HUES64 (cell line): ENCODE data around the gene LCN10.
"Not testable (repeated sequence)": the region's sequence is repeated elsewhere in the genome, so short reads cannot be mapped to it uniquely, and the experiment has no call there.

ENCODE experiments used
- H3K27ac ChIP-seq: 2 replicates; pipeline ENCODE4 v1.7.0; 2013; ENCODE audit warnings: low read depth, low read length, inconsistent platforms
- H3K27me3 ChIP-seq: 2 replicates; pipeline ENCODE4 v1.6.1; 2013; ENCODE audit warnings: mild to moderate bottlenecking, low read length; ENCODE audit not compliant: insufficient read depth
- H3K36me3 ChIP-seq: 2 replicates; pipeline ENCODE4 v1.6.1; 2013; ENCODE audit warnings: mild to moderate bottlenecking, low read length; ENCODE audit not compliant: insufficient read depth
- H3K4me1 ChIP-seq: 2 replicates; pipeline ENCODE4 v1.6.1; 2013; ENCODE audit warnings: mild to moderate bottlenecking, low read length, moderate library complexity; ENCODE audit not compliant: insufficient read depth
- H3K4me3 ChIP-seq: 2 replicates; pipeline ENCODE4 v1.5.1; 2013; ENCODE audit warnings: mild to moderate bottlenecking, low read length, moderate library complexity
- H3K9ac ChIP-seq: 2 replicates; pipeline ENCODE4 v1.6.1; 2013; ENCODE audit warnings: mild to moderate bottlenecking, low read depth, low read length
- H3K9me3 ChIP-seq: 2 replicates; pipeline ENCODE4 v1.6.1; 2013; ENCODE audit warnings: low read depth, low read length; ENCODE audit not compliant: insufficient read depth
- WGBS: fragments of 150-250, 120-280 bp; methylation state at CpG from one replicate; pipeline ENCODE4 v1.1.7; 2013; ENCODE audit warnings: missing lambda C conversion rate; 5-methylcytosine and 5-hydroxymethylcytosine counted together

LCN10 gene

DNA sequence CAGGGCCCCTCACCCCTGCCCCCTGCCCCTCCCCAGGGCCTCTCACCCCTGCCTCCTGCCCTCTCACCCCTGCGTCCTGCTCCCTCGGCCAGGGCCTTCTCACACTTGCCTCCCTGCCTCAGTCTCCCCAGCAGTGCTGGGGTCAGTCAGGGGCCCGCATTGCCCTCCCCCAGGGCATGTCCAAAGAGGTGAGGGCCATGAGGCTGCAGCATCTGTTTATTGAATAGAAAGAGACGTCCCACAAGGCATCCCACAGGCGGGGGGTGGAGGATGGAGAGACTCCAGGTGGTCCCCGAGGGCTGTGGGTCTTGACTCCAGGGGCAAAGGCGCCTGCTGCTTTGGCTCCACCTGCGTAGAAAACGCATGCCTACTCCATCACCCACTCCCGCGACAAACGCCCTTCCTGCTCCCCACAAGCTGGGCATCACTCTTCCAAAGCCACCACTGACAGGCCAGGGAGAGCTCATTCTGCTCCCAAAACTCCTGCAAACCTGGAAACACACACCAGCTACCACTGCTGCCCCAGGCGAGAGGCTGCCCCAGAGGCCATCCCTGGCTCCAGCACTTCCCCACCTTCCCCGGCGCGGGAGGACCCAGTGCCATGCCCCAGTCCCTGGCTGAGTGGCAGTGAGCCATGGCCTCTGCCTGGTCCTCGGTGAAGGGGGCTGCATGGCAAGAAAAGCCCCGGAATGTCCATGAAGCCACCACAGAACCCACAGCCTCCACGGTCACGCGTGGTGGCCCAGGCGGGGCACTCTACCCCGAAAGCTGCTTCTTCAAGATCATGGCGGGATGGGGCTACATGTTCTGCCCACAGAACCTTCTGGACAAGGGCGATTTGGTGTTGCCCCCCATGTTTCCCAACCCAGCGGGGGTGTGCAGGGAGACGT, 16.9 kb upstream of the LCN10 start:
- Histone ChIP-seq H3K27me3 (no peaks in the 10 kb centered on the region), H3K4me1 (0 out of 2 replicates have a peak, but pooled peaks cover 5% of the 10 kb centered on the region), H3K4me3 (no peak overlapping the region), H3K9ac (no peak overlapping the region), H3K9me3 (no peaks in the 10 kb centered on the region), H3K27ac (no peak overlapping the region), H3K36me3 (no peaks in the 10 kb centered on the region)
- whole genome bisulfite sequencing, result 91% methylated on average over 27 of the region's 27 CpGs

DNA sequence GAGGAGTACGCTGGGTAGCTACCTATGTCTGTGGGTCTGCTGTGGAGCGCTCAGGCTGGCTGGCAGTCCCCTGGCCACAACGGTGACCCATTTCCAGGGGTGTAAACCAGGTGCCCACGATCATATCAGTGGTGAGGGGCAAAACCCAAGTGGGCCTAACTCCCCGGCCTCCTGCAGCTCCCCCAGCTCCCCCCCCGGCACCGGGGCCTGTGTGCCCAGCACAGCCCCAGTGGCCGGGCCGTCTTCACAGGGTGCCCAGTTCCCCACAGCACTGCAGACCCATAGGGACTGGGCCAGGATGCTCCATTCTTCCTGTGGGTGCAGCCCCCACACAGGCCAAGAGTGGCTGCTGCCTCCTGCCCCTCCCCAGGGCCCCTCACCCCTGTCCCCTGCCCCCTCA, 16.3 kb upstream of the LCN10 start:
- H3K9me3 ChIP-seq, result no peaks in the 10 kb centered on the region
- WGBS, result 89% methylated on average over 9 of the region's 9 CpGs
- no peaks in the 10 kb centered on the region for H3K27me3 ChIP-seq
- no peaks in the 10 kb centered on the region for H3K36me3 ChIP-seq
- no peak overlapping the region for H3K27ac ChIP-seq
- H3K9ac ChIP-seq, result no peak overlapping the region
- no peak overlapping the region for H3K4me3 ChIP-seq
- H3K4me1 ChIP-seq, result 0 out of 2 replicates have a peak, but pooled peaks cover 5% of the 10 kb centered on the region

DNA sequence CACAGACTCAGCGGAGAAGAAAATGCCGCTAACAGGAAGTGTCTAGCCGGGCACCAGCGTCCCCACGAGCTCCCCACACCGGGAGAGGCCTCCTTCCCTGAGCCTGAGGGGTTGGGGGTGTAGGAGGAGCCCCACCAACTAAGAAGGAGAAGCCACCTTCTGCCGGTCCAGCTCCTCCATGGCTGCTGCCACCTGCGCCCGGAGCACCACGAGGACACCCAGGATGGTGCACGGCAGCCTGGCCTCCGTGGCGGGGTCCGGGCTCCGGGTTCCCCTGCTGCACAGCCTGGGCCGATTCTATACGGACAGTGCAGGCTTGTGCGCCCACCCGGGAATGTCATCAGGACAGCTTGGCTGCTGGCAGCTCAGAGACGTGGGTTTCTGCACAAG, 15.0 kb upstream of the LCN10 start:
- no peaks in the 10 kb centered on the region for H3K36me3 ChIP-seq
- no peak overlapping the region for H3K27ac ChIP-seq
- H3K9ac ChIP-seq, result no peak overlapping the region
- WGBS, result 91% methylated on average over 20 of the region's 20 CpGs
- no peaks in the 10 kb centered on the region for H3K27me3 ChIP-seq
- H3K4me3 ChIP-seq, result no peak overlapping the region
- 0 out of 2 replicates have a peak, but pooled peaks cover 2% of the 10 kb centered on the region for H3K4me1 ChIP-seq
- no peaks in the 10 kb centered on the region for H3K9me3 ChIP-seq

DNA sequence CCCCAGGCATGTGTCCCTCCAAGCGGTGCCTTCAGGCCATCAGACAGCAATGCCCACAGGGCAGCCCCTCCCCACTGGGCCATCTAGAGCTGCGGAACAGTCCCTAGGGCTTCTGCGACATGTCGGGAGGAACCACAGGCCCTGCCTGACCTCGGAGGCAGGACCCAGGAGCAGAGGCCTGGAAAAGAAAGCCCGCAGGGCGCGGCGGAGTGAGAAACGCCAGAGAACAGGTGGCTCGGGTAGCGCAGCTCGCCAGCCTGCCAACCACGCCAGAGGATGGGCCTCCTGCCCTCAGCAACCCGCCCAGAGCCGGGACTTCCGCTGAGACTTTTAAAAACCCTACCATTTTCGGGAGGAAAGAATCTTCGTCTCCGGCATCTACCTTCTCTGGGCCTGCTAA, 14.6 kb upstream of the LCN10 start:
- Histone ChIP-seq H3K9me3 (no peaks in the 10 kb centered on the region), H3K36me3 (no peaks in the 10 kb centered on the region), H3K4me1 (0 out of 2 replicates have a peak, but pooled peaks cover 2% of the 10 kb centered on the region), H3K27ac (no peak overlapping the region), H3K4me3 (no peak overlapping the region), H3K27me3 (no peaks in the 10 kb centered on the region), H3K9ac (no peak overlapping the region)
- WGBS, result 89% methylated on average over 20 of the region's 20 CpGs

DNA sequence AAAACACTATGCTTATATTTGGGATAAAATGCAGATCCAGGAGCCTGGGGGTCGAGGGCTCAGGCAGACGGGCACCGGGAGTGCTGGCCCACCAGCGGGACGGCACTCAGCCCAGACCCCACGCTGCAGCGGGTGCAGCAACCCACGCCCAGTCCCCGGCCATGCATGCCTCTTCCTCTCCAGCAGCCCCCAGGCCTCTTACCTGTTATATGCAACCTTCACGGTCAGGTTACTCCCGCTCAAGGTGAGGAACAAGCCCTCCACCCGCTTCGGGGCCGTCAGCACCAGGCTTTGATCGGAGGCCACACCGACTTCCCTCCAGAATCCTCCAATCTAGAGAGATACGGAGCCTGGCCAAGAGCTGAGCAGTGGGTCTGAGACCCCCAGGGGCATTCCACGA, 14.1 kb upstream of the LCN10 start:
- 93% methylated on average over 18 of the region's 18 CpGs for WGBS

DNA sequence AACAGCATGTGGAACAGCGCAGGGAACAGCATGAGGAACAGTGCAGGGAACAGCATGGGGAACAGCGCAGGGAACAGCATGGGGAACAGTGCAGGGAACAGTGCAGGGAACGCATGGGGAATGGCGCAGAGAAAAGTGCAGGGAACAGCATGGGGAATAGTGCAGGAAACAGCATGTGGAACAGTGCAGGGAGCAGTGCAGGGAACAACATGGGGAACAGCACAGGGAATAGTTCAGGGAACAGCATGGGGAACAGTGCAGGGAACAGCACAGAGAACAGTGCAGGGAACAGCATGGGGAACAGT, 13.3 kb upstream of the LCN10 start:
- Histone ChIP-seq H3K4me1 (0 out of 2 replicates have a peak, but pooled peaks cover 2% of the 10 kb centered on the region), H3K9ac (no peak overlapping the region), H3K36me3 (no peaks in the 10 kb centered on the region), H3K9me3 (no peaks in the 10 kb centered on the region), H3K27ac (no peak overlapping the region), H3K27me3 (no peaks in the 10 kb centered on the region), H3K4me3 (no peak overlapping the region)
- WGBS, result 95% methylated on average over 4 of the region's 4 CpGs

More for the DNA sequence above, 14.1 kb upstream of the LCN10 start:
- H3K4me1 ChIP-seq, result 0 out of 2 replicates have a peak, but pooled peaks cover 2% of the 10 kb centered on the region
- H3K9me3 ChIP-seq, result no peaks in the 10 kb centered on the region
- H3K27me3 ChIP-seq, result no peaks in the 10 kb centered on the region
- no peaks in the 10 kb centered on the region for H3K36me3 ChIP-seq
- no peak overlapping the region for H3K4me3 ChIP-seq
- no peak overlapping the region for H3K9ac ChIP-seq
- H3K27ac ChIP-seq, result no peak overlapping the region

DNA sequence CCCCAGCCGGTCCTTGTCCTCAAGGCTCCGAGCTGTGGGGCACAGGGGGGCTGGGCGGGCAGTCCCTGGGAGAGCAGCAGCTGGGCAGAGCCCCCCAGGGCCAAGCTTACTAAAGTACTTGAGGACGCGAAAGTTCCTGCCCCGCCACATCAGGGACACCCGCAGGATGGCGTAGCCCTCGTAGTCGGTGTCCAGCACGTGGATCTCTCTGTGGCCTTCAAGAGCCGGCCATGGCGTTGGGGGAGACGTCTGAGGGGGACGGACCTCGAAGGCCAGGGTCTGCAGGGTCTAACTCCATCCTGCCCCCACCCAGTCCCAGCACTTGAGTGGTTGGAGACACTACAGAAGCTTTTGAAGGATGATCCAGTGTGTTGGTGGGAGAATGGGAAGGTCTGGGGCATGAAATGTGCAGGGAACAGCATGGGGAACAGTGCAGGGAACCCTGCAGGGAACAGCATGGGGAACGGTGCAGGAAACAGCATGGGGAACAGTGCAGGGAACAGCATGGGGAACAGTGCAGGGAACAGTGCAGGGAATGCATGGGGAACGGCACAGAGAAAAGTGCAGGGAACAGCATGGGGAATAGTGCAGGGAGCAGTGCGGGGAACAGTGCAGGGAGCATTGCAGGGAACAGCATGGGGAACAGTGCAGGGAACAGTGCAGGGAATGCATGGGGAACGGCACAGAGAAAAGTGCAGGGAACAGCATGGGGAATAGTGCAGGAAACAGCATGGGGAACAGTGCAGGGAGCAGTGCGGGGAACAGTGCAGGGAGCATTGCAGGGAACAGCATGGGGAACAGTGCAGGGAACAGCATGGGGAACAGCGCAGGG, 12.8 kb upstream of the LCN10 start:
- H3K9me3 ChIP-seq, H3K4me1 ChIP-seq, H3K27ac ChIP-seq, H3K9ac ChIP-seq, H3K36me3 ChIP-seq, H3K4me3 ChIP-seq, H3K27me3 ChIP-seq: not testable (repeated sequence)
- WGBS, result 92% methylated on average over 22 of the region's 22 CpGs

DNA sequence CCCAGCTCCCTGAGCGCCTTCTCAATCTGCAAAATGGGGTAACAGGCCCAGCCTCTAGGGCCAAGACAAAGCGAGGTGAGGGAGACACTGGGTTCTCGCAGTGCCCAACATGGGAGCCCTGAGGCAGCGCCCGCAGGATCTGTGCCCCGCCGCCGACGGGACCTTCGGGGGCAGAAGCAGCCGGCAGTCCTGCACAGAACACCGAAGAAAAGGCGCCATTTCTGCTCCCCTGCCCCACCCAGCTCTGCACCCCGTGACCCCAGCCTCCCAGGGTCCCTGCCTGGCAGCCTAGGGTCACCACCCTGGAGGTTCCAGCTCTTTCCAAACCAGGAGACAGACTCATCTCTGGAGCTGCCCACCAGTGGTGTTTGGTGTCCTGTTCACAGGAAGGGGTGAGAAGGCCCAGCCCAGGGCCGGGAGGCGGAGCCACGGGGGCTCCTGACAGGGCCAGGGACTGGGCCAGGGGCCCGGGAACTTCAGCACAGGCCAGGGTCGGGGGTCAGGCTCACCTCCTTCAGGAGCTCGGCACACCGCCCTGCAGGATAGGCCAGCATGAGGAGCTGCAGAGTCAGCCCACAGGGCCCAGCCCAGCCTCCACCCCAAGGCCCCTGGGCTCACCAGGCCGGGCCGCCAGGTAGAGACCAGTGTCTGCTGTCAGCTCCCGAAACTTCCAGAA, 12.0 kb upstream of the LCN10 start:
- no peaks in the 10 kb centered on the region for H3K27me3 ChIP-seq
- no peak overlapping the region for H3K9ac ChIP-seq
- H3K4me3 ChIP-seq, result no peak overlapping the region
- H3K36me3 ChIP-seq, result no peaks in the 10 kb centered on the region
- no peaks in the 10 kb centered on the region for H3K4me1 ChIP-seq
- no peaks in the 10 kb centered on the region for H3K9me3 ChIP-seq
- H3K27ac ChIP-seq, result no peak overlapping the region
- WGBS, result 84% methylated on average over 24 of the region's 24 CpGs

DNA sequence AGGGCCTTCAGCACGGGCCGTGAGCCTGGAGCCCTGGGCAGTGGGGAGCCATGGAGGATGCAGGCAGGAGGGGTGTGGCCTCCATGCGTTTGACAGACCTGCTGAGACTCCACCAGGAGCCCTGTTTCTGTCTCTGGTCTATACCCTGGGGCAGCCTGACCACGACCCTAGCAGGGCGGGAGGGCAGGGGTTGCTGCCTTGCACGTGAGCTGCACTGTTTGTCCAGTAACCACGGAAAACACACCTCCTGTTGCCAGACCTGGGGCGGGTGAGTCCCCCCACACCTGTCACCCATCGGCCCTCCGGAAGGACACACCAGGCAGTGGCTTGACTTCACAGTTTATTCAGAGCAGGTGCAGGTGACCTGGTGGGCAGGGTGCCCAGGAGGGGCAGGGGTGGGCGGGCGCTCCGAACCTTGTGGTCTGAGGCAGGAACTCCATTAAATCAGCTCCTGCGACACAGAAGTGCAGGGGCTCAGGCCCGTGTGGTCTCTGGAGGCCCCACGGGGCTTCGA, 11.4 kb upstream of the LCN10 start:
- 92% methylated on average over 17 of the region's 17 CpGs for WGBS
- no peak overlapping the region for H3K9ac ChIP-seq

DNA sequence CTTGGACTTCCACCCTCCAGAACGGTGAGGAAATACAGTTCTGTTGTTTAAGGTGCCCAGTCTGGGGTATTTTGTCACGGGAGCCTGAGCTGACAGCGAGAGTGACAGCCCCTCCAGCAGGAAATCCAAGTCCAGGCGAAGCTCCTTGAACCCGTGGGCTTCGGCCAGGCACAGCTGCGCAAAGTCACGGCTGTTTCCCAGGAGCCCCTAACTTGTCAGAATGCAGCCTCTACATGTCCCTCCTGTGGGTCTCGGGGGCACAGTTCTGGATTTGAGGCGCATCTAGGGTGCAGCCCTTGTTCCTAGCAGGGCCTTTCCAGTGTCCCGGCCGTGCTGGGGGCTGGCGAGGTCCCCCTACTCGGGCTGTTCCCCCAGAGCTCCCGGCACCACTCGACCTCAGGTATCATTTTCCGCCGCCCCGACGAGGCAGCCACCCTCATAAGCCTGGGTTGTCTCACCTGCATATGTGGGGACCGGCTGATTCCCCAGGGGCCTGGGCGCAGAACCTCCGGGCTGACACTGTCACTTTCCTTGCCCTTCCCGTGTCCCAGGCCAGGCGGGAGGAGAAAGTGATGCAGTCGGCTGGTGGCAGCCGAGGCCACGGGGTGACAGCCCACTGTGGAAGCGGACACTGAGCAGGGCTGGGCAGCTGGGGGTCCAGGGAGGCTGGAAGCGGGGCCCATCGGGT, 10.8 kb upstream of the LCN10 start:
- no peak overlapping the region for H3K9ac ChIP-seq
- no peak overlapping the region for H3K27ac ChIP-seq
- H3K36me3 ChIP-seq, result no peaks in the 10 kb centered on the region
- no peak overlapping the region for H3K4me3 ChIP-seq
- no peaks in the 10 kb centered on the region for H3K27me3 ChIP-seq
- no peaks in the 10 kb centered on the region for H3K4me1 ChIP-seq
- 86% methylated on average over 31 of the region's 31 CpGs for WGBS
- H3K9me3 ChIP-seq, result no peaks in the 10 kb centered on the region

More for the DNA sequence above, 11.4 kb upstream of the LCN10 start:
- Histone ChIP-seq H3K4me1 (no peaks in the 10 kb centered on the region), H3K27ac (no peak overlapping the region), H3K36me3 (no peaks in the 10 kb centered on the region), H3K27me3 (no peaks in the 10 kb centered on the region), H3K9me3 (no peaks in the 10 kb centered on the region), H3K4me3 (no peak overlapping the region)
